Muscle layer of duodenum (tissue), 2 donors: ENCODE data around the gene RELN.
"Not testable (repeated sequence)": the region's sequence is repeated elsewhere in the genome, so short reads cannot be mapped to it uniquely, and the experiment has no call there.

Experiments
- H3K27ac ChIP-seq: one replicate; pipeline ENCODE4 v1.7.0; 2013; ENCODE audit warnings: mild to moderate bottlenecking, low read length
- H3K27me3 ChIP-seq: one replicate; pipeline ENCODE4 v1.7.0; 2013; ENCODE audit warnings: low read depth, mild to moderate bottlenecking, control low read depth, low read length
- H3K36me3 ChIP-seq, 2 donors: one replicate each; pipeline ENCODE4 v1.7.0; 2013; ENCODE audit warnings: low read length in 2 of 2, control low read depth in 1 of 2, mild to moderate bottlenecking in 1 of 2; ENCODE audit not compliant: insufficient read depth in 2 of 2, control insufficient read depth in 1 of 2
- H3K4me1 ChIP-seq, 2 donors: one replicate each; pipeline ENCODE4 v1.7.0; 2013; ENCODE audit warnings: low read length in 2 of 2, mild to moderate bottlenecking in 2 of 2, control low read depth in 1 of 2, moderate library complexity in 1 of 2; ENCODE audit not compliant: insufficient read depth in 2 of 2, control insufficient read depth in 1 of 2
- H3K4me3 ChIP-seq, 2 donors: one replicate each; pipeline ENCODE4 v1.7.0; 2013; ENCODE audit warnings: low read length in 2 of 2, low read depth in 1 of 2, mild to moderate bottlenecking in 1 of 2
- H3K9me3 ChIP-seq, 2 donors: one replicate each; pipeline ENCODE4 v1.7.0; 2013; ENCODE audit warnings: low read length in 2 of 2, control low read depth in 1 of 2, mild to moderate bottlenecking in 1 of 2; ENCODE audit not compliant: control insufficient read depth in 1 of 2
- donor health status: healthy.

Gene RELN

GRCh38 chr7:103780561-103780960 is 208.9 kb downstream of the RELN start:
- H3K4me3 ChIP-seq, H3K27ac ChIP-seq, H3K27me3 ChIP-seq, H3K9me3 ChIP-seq, H3K4me1 ChIP-seq, H3K36me3 ChIP-seq: not testable (repeated sequence)

- Histone ChIP-seq H3K27ac (no peak overlapping the region), H3K27me3 (no peaks in the 10 kb centered on the region), H3K36me3 (no peaks in the 10 kb centered on the region), H3K4me1 (no peaks in the 10 kb centered on the region), H3K9me3 (no peaks in the 10 kb centered on the region), H3K4me3 (no peak overlapping the region)
These were observed 212.0 kb downstream of the RELN start for GRCh38 chr7:103777440-103777839.

GRCh38 chr7:103773726-103774125 is 215.7 kb downstream of the RELN start:
- H3K27ac ChIP-seq: no peak overlapping the region
- H3K9me3 ChIP-seq: no peaks in the 10 kb centered on the region
- no peaks in the 10 kb centered on the region for H3K4me1 ChIP-seq
- H3K27me3 ChIP-seq: no peaks in the 10 kb centered on the region
- H3K36me3 ChIP-seq: no peaks in the 10 kb centered on the region
- no peak overlapping the region for H3K4me3 ChIP-seq

DNA sequence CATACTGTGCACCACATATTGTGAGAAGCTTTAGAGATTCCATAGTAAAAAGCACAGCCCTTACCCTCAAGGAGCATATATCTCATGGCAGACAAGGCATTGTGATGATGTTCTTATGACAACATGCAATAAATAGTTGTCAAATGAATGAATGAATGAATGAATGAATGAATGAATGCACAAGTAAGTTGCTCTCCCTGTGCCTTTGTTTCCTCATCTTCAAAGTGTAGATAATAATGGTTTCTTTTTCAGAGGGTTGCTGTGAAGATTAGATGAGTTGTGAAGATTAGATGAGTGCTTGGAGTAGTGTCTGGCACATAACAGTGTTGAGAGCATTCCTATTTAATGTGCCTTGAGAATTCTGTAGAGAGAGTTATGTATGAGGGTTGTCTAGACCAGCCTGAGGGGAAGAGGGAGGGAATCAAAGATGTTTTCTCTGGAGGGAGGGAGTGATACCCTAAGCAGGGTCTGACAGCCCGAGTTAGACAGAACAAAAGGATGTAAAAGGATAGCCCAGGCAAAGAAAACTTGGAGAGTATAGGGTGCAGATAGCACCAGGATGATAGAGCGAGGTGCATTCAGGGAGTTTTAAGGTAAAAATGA is 217.2 kb downstream of the RELN start:
- H3K27ac ChIP-seq: no peak overlapping the region

GRCh38 chr7:103771294-103771693 is 218.2 kb downstream of the RELN start:
- no peak overlapping the region for H3K4me3 ChIP-seq
- H3K9me3 ChIP-seq: no peaks in the 10 kb centered on the region
- no peaks in the 10 kb centered on the region for H3K36me3 ChIP-seq

More for the DNA sequence above, 217.2 kb downstream of the RELN start:
- Histone ChIP-seq H3K4me3 (no peak overlapping the region), H3K36me3 (no peaks in the 10 kb centered on the region), H3K27me3 (no peaks in the 10 kb centered on the region), H3K4me1 (no peaks in the 10 kb centered on the region), H3K9me3 (no peaks in the 10 kb centered on the region)

DNA sequence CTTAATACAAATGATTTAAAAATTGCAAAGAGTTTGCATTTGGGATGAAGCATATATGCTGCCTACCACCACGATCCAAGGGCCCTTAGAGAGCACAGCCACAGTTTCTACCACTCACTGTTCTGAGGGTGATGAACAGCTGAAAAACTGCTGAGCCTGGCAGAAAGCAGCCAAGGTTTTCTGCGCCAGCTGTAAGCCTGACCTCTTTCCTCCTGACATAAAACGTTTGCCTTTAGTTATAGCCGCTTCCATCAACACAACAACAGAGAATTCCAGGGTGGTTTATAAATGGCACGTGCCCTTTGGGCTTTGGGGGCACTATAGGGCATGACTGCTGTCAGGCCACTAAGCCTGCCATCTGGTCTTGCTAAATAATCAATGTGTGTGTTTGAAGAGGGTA is 222.8 kb downstream of the RELN start:
- Histone ChIP-seq H3K27ac (no peak overlapping the region), H3K4me3 (no peak overlapping the region), H3K9me3 (no peaks in the 10 kb centered on the region), H3K4me1 (no peaks in the 10 kb centered on the region), H3K36me3 (no peaks in the 10 kb centered on the region), H3K27me3 (no peaks in the 10 kb centered on the region)

More at GRCh38 chr7:103771294-103771693, 218.2 kb downstream of the RELN start:
- Histone ChIP-seq H3K4me1 (no peaks in the 10 kb centered on the region), H3K27ac (no peak overlapping the region), H3K27me3 (no peaks in the 10 kb centered on the region)

DNA sequence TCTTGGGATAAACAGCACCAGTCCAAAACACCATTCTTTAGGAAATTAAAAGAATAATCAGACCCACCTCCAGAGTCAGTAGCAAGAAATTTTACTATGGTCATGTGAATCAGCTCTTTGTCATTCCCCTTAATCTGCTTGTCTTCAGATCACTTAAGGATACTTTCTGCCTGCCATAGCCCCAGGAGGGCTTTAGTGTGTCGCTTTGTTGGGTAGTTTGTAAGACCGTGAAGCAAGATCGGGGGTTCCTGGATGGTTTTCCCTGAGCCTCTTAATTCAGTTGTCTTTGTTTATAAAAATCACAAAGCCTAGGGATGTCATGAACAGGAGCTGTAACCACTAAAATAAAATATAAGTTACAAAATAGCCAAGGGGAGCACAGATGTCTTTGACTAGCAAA is 223.6 kb downstream of the RELN start:
- H3K4me3 ChIP-seq: no peak overlapping the region
- H3K36me3 ChIP-seq: no peaks in the 10 kb centered on the region
- no peaks in the 10 kb centered on the region for H3K9me3 ChIP-seq
- H3K27me3 ChIP-seq: no peaks in the 10 kb centered on the region
- H3K27ac ChIP-seq: no peak overlapping the region
- H3K4me1 ChIP-seq: no peaks in the 10 kb centered on the region

- Histone ChIP-seq H3K27ac (no peak overlapping the region), H3K4me1 (no peaks in the 10 kb centered on the region), H3K9me3 (no peaks in the 10 kb centered on the region), H3K4me3 (no peak overlapping the region), H3K27me3 (no peaks in the 10 kb centered on the region), H3K36me3 (no peaks in the 10 kb centered on the region)
These were observed 224.6 kb downstream of the RELN start for GRCh38 chr7:103764901-103765300.

- Histone ChIP-seq H3K9me3 (no peaks in the 10 kb centered on the region), H3K4me3 (no peak overlapping the region), H3K4me1 (no peaks in the 10 kb centered on the region), H3K36me3 (no peaks in the 10 kb centered on the region), H3K27me3 (no peaks in the 10 kb centered on the region), H3K27ac (no peak overlapping the region)
These were observed 226.6 kb downstream of the RELN start for GRCh38 chr7:103762877-103763276.

DNA sequence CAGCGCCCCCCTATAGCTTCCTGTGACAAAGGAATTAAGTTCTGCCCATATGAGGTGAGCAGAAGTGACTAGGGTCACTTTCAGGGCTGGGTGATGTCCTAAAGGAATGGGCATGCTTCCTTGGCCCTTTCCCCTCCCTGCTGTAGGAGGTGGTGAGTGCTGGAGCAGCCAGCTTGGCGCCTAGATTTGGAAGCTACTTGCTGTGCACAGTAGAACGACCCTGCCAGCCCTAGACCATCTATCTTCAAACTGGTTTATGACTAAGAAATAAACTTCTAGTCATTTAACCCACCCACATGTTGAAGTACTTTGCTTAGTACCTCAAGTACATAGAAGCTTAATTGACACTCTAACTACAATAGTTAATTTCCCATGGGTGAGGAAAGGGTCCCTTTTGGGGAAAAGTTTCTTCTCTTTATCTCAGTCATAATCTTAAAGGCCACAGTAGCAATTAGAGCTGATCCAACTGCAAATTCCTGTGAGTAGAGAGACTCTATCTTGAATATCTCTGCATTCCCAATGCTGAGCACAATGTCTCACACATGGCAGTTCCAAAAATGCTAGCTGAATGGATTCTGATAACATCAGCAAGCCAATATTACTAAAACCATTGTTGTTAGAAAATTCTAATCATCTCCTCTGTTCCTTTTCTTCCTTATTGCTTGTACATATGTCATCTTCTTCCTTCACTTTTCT is 227.2 kb downstream of the RELN start:
- H3K36me3 ChIP-seq: no peaks in the 10 kb centered on the region
- H3K27ac ChIP-seq: no peak overlapping the region
- no peaks in the 10 kb centered on the region for H3K9me3 ChIP-seq
- no peak overlapping the region for H3K4me3 ChIP-seq
- H3K4me1 ChIP-seq: no peaks in the 10 kb centered on the region
- no peaks in the 10 kb centered on the region for H3K27me3 ChIP-seq

- Histone ChIP-seq H3K27me3 (no peaks in the 10 kb centered on the region), H3K4me1 (no peaks in the 10 kb centered on the region), H3K9me3 (no peaks in the 10 kb centered on the region), H3K36me3 (no peaks in the 10 kb centered on the region), H3K27ac (no peak overlapping the region), H3K4me3 (no peak overlapping the region)
These were observed 236.5 kb downstream of the RELN start for GRCh38 chr7:103752995-103753394.
